ENCODE data around the gene EEIG1. TPM values are rescaled to one million over a fixed set of nuclear protein-coding genes. Genes with fewer than 3 reads are reported as not detected.

Gene EEIG1
- total RNA-seq, 1 donor, result 20.6 TPM

DNA sequence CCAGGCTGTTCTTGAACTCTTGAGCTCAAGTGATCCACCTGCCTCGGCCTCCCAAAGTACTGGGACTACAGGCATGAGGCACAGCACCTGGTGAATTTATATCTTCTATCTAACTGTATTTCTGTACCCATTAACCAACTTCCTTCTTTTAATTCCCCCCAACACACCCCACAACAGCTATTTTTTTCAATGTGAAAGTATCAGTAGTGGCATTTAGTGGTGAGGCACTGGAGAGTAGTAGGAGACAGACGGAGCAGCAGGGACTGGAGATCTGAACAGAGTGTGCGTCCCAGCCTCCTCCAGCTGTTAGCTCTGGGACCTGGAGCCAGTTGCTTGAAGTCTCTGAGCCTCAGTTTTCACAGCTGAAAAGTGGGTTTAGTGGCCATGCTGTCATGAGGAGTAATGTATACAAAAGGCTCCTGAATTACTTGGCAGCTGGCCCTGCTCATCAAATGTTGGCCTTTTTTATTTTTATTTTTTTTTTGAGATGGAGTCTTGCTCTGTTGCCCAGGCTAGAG lies 11.0 kb upstream of the EEIG1 start:
- no peaks in the 10 kb centered on the region for H3K9me3 ChIP-seq (ENCODE audit: low read depth, low read length)
- H4K20me1 ChIP-seq (ENCODE audit: insufficient read depth, low read length), result no peaks in the 10 kb centered on the region
- no peak overlapping the region for H3K4me3 ChIP-seq (ENCODE audit: insufficient read depth, low read length)
- H3K27me3 ChIP-seq (ENCODE audit: insufficient read depth, low read length), result peaks cover 3% of the 10 kb centered on the region
- H3K4me1 ChIP-seq (ENCODE audit: insufficient read depth, low read length), result peaks cover 5% of the 10 kb centered on the region
- no peak overlapping the region for H2AFZ ChIP-seq (ENCODE audit: low read length)
- H3K4me2 ChIP-seq (ENCODE audit: insufficient read depth, low read length), result no peak overlapping the region
- no peak overlapping the region for H3K27ac ChIP-seq (ENCODE audit: low read depth, low read length)
- no peaks in the 10 kb centered on the region for H3K36me3 ChIP-seq (ENCODE audit: insufficient read depth, low read length)
- TF ChIP-seq, protein P1, sequence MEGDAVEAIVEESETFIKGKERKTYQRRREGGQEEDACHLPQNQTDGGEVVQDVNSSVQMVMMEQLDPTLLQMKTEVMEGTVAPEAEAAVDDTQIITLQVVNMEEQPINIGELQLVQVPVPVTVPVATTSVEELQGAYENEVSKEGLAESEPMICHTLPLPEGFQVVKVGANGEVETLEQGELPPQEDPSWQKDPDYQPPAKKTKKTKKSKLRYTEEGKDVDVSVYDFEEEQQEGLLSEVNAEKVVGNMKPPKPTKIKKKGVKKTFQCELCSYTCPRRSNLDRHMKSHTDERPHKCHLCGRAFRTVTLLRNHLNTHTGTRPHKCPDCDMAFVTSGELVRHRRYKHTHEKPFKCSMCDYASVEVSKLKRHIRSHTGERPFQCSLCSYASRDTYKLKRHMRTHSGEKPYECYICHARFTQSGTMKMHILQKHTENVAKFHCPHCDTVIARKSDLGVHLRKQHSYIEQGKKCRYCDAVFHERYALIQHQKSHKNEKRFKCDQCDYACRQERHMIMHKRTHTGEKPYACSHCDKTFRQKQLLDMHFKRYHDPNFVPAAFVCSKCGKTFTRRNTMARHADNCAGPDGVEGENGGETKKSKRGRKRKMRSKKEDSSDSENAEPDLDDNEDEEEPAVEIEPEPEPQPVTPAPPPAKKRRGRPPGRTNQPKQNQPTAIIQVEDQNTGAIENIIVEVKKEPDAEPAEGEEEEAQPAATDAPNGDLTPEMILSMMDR (IDR thresholded peaks at IDR 0.05; ENCODE audit: extremely low read depth, low read depth, low read length), result no peak
- no peak for DNase-seq (ENCODE audit: insufficient read length, low spot score, missing footprints)
- H3K79me2 ChIP-seq (ENCODE audit: insufficient read depth, low read length), result no peaks in the 10 kb centered on the region

DNA sequence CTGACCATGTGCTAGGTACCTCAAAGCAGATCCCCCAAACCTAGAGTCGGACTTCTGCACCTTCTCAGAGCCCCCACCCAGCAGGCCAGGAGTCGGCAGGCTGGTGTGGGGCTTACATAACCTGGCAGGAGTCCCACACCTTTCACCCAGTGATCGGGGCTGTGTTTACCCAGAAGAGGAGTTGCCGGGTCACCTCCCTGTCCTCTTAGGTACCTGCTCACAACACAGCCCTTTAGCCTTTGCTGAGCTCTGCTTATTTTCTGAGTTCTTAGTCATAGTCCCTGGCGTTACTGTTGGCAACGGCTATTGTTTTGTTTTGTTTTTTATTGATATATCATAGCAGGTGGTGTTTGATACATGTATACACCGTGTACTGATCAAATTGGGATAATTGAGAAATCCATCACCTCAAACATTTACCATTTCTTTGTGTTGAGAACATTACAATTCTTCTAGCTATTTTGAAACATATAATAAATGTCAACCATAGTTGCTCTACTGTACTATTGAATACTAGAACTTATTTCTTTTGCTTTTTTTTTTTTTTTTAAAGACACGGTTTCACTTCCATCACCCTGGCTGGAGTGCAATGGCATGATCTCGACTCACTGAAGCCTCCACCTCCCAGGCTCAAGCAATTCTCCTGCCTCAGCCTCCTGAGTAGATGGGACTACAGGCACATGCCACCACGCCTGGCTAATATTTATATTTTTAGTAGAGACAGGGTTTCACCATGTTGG lies 10.4 kb upstream of the EEIG1 start:
- no peaks in the 10 kb centered on the region for H3K36me3 ChIP-seq (ENCODE audit: insufficient read depth, low read length)

GRCh38 chr9:127990554-127990953 lies 9.8 kb upstream of the EEIG1 start:
- H2AFZ ChIP-seq (ENCODE audit: low read length), result no peak overlapping the region
- no peak overlapping the region for H3K4me2 ChIP-seq (ENCODE audit: insufficient read depth, low read length)
- no peak overlapping the region for H3K27ac ChIP-seq (ENCODE audit: low read depth, low read length)
- no peaks in the 10 kb centered on the region for H3K9me3 ChIP-seq (ENCODE audit: low read depth, low read length)
- H3K4me3 ChIP-seq (ENCODE audit: insufficient read depth, low read length), result no peak overlapping the region
- TF ChIP-seq, protein P1 (IDR thresholded peaks at IDR 0.05; ENCODE audit: extremely low read depth, low read depth, low read length), result no peak
- H3K36me3 ChIP-seq (ENCODE audit: insufficient read depth, low read length), result no peaks in the 10 kb centered on the region
- H3K4me1 ChIP-seq (ENCODE audit: insufficient read depth, low read length), result peaks cover 5% of the 10 kb centered on the region
- peaks cover 3% of the 10 kb centered on the region for H3K27me3 ChIP-seq (ENCODE audit: insufficient read depth, low read length)
- H3K79me2 ChIP-seq (ENCODE audit: insufficient read depth, low read length), result no peaks in the 10 kb centered on the region
- DNase-seq (ENCODE audit: insufficient read length, low spot score, missing footprints), result peak; percentile 32
- no peaks in the 10 kb centered on the region for H4K20me1 ChIP-seq (ENCODE audit: insufficient read depth, low read length)

More for the DNA sequence above, 10.4 kb upstream of the EEIG1 start:
- Histone ChIP-seq H3K4me1 (ENCODE audit: insufficient read depth, low read length) (peaks cover 5% of the 10 kb centered on the region), H3K27me3 (ENCODE audit: insufficient read depth, low read length) (peaks cover 3% of the 10 kb centered on the region), H3K27ac (ENCODE audit: low read depth, low read length) (no peak overlapping the region), H3K4me3 (ENCODE audit: insufficient read depth, low read length) (no peak overlapping the region), H4K20me1 (ENCODE audit: insufficient read depth, low read length) (no peaks in the 10 kb centered on the region), H3K79me2 (ENCODE audit: insufficient read depth, low read length) (no peaks in the 10 kb centered on the region), H3K9me3 (ENCODE audit: low read depth, low read length) (no peaks in the 10 kb centered on the region), H3K4me2 (ENCODE audit: insufficient read depth, low read length) (no peak overlapping the region), H2AFZ (ENCODE audit: low read length) (no peak overlapping the region)
- DNase-seq (ENCODE audit: insufficient read length, low spot score, missing footprints), result peak; percentile 11
- TF ChIP-seq, protein P1 (IDR thresholded peaks at IDR 0.05; ENCODE audit: extremely low read depth, low read depth, low read length), result no peak

DNA sequence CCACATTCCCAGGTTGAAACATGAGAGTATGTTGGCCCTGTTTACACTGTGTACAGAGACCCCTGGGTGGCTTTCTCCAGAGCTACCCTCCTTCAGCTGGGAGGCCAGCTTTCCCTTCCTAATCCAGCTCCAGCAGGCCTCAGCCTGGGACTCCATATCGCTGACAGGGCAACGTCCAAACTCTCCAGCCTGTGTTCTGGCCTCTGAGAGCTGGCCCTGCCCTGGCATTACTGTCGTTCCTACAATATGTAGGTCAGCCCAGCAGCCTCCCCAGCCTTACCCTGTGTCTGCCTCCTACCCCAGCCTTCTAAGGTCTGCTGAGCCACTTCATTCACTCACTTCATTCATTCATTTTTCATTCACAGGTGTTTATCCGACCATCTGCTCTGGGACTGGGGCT lies 8.3 kb upstream of the EEIG1 start:
- no peaks in the 10 kb centered on the region for H4K20me1 ChIP-seq (ENCODE audit: insufficient read depth, low read length)
- no peaks in the 10 kb centered on the region for H3K79me2 ChIP-seq (ENCODE audit: insufficient read depth, low read length)
- no peak overlapping the region for H2AFZ ChIP-seq (ENCODE audit: low read length)
- DNase-seq (ENCODE audit: insufficient read length, low spot score, missing footprints), result peak; percentile 49
- no peak overlapping the region for H3K4me2 ChIP-seq (ENCODE audit: insufficient read depth, low read length)
- H3K4me3 ChIP-seq (ENCODE audit: insufficient read depth, low read length), result no peak overlapping the region
- H3K36me3 ChIP-seq (ENCODE audit: insufficient read depth, low read length), result no peaks in the 10 kb centered on the region
- H3K9me3 ChIP-seq (ENCODE audit: low read depth, low read length), result no peaks in the 10 kb centered on the region
- peaks cover 3% of the 10 kb centered on the region for H3K27me3 ChIP-seq (ENCODE audit: insufficient read depth, low read length)
- TF ChIP-seq, protein P1 (IDR thresholded peaks at IDR 0.05; ENCODE audit: extremely low read depth, low read depth, low read length), result no peak
- H3K4me1 ChIP-seq (ENCODE audit: insufficient read depth, low read length), result peaks cover 5% of the 10 kb centered on the region
- no peak overlapping the region for H3K27ac ChIP-seq (ENCODE audit: low read depth, low read length)
